ENCODE measurements around the gene SERPINB7. TPM values are rescaled to one million over a fixed set of nuclear protein-coding genes. Genes with fewer than 3 reads are reported as not detected.

Gene SERPINB7
- total and polyA plus RNA-seq, 2 experiments from 2014 or later: not detected

DNA sequence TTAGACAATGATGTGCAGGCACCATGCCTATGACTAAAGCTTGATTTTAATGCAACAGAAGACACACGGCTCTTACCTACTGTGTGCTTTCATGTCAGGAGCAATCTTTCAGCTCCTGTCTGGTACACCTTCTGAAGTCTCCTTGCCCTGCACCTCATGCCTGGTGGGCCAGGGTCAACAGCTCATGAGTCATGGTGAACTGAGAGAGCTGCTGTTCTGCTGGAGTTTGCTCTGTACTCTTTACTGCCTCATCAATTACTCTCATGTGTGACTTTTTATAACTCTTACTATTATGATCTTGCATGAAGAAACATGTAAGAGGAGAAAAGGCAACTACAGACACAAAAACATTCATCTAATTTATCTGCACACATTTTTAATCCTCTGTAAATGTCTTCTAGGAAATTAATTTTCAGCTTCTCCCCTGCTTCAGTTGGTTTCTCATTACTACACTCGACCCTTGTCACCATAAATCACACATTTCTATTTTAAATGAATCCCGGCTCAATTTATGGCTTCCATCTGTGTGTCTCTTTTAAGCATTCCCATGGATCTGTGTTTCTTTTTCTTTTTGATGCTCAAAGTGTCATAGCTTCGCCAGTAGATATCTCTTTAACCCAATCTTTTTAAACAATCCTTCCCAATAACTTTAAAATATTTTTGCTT is 9.7 kb downstream of the SERPINB7 start:
- Histone ChIP-seq H3K4me2 (no peak overlapping the region), H3K27ac (ENCODE audit: low read depth) (no peak overlapping the region), H3F3A (replicated peaks; ENCODE audit: low read depth) (no peaks in the 10 kb centered on the region), H3K4me1 (ENCODE audit: insufficient read depth) (no peaks in the 10 kb centered on the region), H2AFZ (no peak overlapping the region), H3K79me2 (replicated peaks; ENCODE audit: insufficient read depth) (no peaks in the 10 kb centered on the region), H3K36me3 (ENCODE audit: insufficient read depth) (no peaks in the 10 kb centered on the region), H3K4me3 (no peak overlapping the region), H4K20me1 (replicated peaks; ENCODE audit: insufficient read depth) (no peaks in the 10 kb centered on the region; the same call in 1 of the 2 replicates), H3K9me2 (ENCODE audit: insufficient read depth) (no peaks in the 10 kb centered on the region; the same call in 1 of the 2 replicates), H3K27me3 (ENCODE audit: insufficient read depth) (no peaks in the 10 kb centered on the region)
- Mint-ChIP-seq H3K27me3 (ENCODE audit: insufficient read depth, low read depth, poor library complexity) (no peaks in the 10 kb centered on the region), H3K9me3 (no peaks in the 10 kb centered on the region), H3K4me1 (no peaks in the 10 kb centered on the region), H3K27ac (no peak overlapping the region), H3K4me3 (no peak overlapping the region), H3K36me3 (ENCODE audit: low read depth) (no peaks in the 10 kb centered on the region)
- DNase-seq (ENCODE audit: low spot score) (no peak), ATAC-seq (no peak)
- TF ChIP-seq JUNB (IDR thresholded peaks at IDR 0.05; ENCODE audit: unreplicated experiment) (no peak), ZNF331 (CRISPR knock-in tag; IDR thresholded peaks at IDR 0.05; ENCODE audit: low read depth) (no peak), CREB1 (CRISPR knock-in tag; IDR thresholded peaks at IDR 0.05; ENCODE audit: low read depth) (no peak), ZNF114 (CRISPR knock-in tag; IDR thresholded peaks at IDR 0.05) (no peak), STAT1 (IDR thresholded peaks at IDR 0.05; ENCODE audit: unreplicated experiment) (no peak), NANOG (IDR thresholded peaks at IDR 0.05; ENCODE audit: borderline replicate concordance) (no peak), POLR2AphosphoS5 (IDR thresholded peaks at IDR 0.05; ENCODE audit: low read depth) (no peak), EZH2phosphoT487 (IDR thresholded peaks at IDR 0.05; ENCODE audit: unreplicated experiment) (no peak), EZH2 (IDR thresholded peaks at IDR 0.05; ENCODE audit: low read depth, unreplicated experiment) (no peak)
- TF ChIP-seq, protein P1, sequence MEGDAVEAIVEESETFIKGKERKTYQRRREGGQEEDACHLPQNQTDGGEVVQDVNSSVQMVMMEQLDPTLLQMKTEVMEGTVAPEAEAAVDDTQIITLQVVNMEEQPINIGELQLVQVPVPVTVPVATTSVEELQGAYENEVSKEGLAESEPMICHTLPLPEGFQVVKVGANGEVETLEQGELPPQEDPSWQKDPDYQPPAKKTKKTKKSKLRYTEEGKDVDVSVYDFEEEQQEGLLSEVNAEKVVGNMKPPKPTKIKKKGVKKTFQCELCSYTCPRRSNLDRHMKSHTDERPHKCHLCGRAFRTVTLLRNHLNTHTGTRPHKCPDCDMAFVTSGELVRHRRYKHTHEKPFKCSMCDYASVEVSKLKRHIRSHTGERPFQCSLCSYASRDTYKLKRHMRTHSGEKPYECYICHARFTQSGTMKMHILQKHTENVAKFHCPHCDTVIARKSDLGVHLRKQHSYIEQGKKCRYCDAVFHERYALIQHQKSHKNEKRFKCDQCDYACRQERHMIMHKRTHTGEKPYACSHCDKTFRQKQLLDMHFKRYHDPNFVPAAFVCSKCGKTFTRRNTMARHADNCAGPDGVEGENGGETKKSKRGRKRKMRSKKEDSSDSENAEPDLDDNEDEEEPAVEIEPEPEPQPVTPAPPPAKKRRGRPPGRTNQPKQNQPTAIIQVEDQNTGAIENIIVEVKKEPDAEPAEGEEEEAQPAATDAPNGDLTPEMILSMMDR (conservative IDR thresholded peaks at IDR 0.05; ENCODE audit: low read depth in 2 of 2): no peak
- TF ChIP-seq, protein P2, sequence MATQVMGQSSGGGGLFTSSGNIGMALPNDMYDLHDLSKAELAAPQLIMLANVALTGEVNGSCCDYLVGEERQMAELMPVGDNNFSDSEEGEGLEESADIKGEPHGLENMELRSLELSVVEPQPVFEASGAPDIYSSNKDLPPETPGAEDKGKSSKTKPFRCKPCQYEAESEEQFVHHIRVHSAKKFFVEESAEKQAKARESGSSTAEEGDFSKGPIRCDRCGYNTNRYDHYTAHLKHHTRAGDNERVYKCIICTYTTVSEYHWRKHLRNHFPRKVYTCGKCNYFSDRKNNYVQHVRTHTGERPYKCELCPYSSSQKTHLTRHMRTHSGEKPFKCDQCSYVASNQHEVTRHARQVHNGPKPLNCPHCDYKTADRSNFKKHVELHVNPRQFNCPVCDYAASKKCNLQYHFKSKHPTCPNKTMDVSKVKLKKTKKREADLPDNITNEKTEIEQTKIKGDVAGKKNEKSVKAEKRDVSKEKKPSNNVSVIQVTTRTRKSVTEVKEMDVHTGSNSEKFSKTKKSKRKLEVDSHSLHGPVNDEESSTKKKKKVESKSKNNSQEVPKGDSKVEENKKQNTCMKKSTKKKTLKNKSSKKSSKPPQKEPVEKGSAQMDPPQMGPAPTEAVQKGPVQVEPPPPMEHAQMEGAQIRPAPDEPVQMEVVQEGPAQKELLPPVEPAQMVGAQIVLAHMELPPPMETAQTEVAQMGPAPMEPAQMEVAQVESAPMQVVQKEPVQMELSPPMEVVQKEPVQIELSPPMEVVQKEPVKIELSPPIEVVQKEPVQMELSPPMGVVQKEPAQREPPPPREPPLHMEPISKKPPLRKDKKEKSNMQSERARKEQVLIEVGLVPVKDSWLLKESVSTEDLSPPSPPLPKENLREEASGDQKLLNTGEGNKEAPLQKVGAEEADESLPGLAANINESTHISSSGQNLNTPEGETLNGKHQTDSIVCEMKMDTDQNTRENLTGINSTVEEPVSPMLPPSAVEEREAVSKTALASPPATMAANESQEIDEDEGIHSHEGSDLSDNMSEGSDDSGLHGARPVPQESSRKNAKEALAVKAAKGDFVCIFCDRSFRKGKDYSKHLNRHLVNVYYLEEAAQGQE (IDR thresholded peaks at IDR 0.05; ENCODE audit: unreplicated experiment): no peak
- TF ChIP-seq, protein P3, sequence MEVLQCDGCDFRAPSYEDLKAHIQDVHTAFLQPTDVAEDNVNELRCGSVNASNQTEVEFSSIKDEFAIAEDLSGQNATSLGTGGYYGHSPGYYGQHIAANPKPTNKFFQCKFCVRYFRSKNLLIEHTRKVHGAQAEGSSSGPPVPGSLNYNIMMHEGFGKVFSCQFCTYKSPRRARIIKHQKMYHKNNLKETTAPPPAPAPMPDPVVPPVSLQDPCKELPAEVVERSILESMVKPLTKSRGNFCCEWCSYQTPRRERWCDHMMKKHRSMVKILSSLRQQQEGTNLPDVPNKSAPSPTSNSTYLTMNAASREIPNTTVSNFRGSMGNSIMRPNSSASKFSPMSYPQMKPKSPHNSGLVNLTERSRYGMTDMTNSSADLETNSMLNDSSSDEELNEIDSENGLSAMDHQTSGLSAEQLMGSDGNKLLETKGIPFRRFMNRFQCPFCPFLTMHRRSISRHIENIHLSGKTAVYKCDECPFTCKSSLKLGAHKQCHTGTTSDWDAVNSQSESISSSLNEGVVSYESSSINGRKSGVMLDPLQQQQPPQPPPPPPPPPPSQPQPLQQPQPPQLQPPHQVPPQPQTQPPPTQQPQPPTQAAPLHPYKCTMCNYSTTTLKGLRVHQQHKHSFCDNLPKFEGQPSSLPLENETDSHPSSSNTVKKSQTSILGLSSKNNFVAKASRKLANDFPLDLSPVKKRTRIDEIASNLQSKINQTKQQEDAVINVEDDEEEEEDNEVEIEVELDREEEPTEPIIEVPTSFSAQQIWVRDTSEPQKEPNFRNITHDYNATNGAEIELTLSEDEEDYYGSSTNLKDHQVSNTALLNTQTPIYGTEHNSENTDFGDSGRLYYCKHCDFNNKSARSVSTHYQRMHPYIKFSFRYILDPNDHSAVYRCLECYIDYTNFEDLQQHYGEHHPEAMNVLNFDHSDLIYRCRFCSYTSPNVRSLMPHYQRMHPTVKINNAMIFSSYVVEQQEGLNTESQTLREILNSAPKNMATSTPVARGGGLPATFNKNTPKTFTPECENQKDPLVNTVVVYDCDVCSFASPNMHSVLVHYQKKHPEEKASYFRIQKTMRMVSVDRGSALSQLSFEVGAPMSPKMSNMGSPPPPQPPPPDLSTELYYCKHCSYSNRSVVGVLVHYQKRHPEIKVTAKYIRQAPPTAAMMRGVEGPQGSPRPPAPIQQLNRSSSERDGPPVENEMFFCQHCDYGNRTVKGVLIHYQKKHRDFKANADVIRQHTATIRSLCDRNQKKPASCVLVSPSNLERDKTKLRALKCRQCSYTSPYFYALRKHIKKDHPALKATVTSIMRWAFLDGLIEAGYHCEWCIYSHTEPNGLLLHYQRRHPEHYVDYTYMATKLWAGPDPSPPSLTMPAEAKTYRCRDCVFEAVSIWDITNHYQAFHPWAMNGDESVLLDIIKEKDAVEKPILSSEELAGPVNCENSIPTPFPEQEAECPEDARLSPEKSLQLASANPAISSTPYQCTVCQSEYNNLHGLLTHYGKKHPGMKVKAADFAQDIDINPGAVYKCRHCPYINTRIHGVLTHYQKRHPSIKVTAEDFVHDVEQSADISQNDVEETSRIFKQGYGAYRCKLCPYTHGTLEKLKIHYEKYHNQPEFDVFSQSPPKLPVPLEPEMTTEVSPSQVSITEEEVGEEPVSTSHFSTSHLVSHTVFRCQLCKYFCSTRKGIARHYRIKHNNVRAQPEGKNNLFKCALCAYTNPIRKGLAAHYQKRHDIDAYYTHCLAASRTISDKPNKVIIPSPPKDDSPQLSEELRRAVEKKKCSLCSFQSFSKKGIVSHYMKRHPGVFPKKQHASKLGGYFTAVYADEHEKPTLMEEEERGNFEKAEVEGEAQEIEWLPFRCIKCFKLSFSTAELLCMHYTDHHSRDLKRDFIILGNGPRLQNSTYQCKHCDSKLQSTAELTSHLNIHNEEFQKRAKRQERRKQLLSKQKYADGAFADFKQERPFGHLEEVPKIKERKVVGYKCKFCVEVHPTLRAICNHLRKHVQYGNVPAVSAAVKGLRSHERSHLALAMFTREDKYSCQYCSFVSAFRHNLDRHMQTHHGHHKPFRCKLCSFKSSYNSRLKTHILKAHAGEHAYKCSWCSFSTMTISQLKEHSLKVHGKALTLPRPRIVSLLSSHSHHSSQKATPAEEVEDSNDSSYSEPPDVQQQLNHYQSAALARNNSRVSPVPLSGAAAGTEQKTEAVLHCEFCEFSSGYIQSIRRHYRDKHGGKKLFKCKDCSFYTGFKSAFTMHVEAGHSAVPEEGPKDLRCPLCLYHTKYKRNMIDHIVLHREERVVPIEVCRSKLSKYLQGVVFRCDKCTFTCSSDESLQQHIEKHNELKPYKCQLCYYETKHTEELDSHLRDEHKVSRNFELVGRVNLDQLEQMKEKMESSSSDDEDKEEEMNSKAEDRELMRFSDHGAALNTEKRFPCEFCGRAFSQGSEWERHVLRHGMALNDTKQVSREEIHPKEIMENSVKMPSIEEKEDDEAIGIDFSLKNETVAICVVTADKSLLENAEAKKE (CRISPR knock-in tag; IDR thresholded peaks at IDR 0.05): no peak
- TF ChIP-seq, protein P4, sequence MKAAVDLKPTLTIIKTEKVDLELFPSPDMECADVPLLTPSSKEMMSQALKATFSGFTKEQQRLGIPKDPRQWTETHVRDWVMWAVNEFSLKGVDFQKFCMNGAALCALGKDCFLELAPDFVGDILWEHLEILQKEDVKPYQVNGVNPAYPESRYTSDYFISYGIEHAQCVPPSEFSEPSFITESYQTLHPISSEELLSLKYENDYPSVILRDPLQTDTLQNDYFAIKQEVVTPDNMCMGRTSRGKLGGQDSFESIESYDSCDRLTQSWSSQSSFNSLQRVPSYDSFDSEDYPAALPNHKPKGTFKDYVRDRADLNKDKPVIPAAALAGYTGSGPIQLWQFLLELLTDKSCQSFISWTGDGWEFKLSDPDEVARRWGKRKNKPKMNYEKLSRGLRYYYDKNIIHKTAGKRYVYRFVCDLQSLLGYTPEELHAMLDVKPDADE (IDR thresholded peaks at IDR 0.05): no peak
